HAP-1 (cell line): Measurements from ENCODE around the gene CPN1.
A peak's percentile ranks its signal among the peaks of the same experiment; 100 is the strongest.

Experiments used
- DNase-seq, 2 experiments: peaks; one replicate each; pipeline ENCODE4 v3.0.0-alpha.2; 2016 to 2020; ENCODE audit warnings: low spot score in 2 of 2
- H3K27me3 ChIP-seq: fragments of 250-450 bp; sonication (Bioruptor Pico); 2 replicates; pipeline ENCODE4 v1.5.1; 2020; ENCODE audit warnings: low read depth, mild to moderate bottlenecking, moderate library complexity
- H3K36me3 ChIP-seq: fragments of 250-450 bp; sonication (Bioruptor Pico); replicated peaks from 2 replicates; pipeline ENCODE4 v1.5.1; 2020; ENCODE audit warnings: mild to moderate bottlenecking
- H3K4me1 ChIP-seq: fragments of 250-450 bp; sonication (Bioruptor Pico); 2 replicates; pipeline ENCODE4 v1.5.1; 2020; ENCODE audit warnings: mild to moderate bottlenecking
- H3K4me3 ChIP-seq: fragments of 250-450 bp; sonication (Bioruptor Pico); 2 replicates; pipeline ENCODE4 v1.5.1; 2020; ENCODE audit warnings: mild to moderate bottlenecking, moderate library complexity
- H3K9me3 ChIP-seq: fragments of 250-450 bp; sonication (Bioruptor Pico); 2 replicates; pipeline ENCODE4 v1.5.1; 2020; ENCODE audit warnings: mild to moderate bottlenecking, moderate library complexity
- in situ Hi-C: fragments of 300-500 bp; cut with MboI; formaldehyde crosslinking; loops from 3 replicates; pipeline ENCODE4 v1.14.3; 2020; ENCODE audit warnings: low sequenced_read_pairs, inconsistent platforms, mixed read lengths

The CPN1 gene

DNA sequence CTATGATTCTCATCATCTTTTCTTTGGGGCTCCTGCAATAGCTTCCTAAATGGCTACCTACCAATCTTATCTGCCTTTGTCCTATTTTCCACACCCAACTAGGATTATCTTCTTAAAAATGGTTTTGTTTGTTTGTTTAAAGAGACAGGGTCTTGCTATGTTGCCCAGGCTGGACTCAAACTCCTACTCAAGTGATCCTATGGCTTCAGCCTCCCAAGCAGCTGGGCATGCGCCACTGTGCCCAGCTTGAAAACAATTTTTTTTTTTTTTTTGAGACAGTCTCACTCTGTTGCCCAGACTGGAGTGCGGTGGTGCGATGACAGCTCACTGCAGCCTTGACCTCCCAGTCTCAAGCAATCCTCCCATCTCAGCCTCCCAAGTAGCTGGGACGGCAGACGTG, 86.9 kb downstream of the CPN1 start:
- H3K4me3 ChIP-seq, result no peak overlapping the region
- H3K36me3 ChIP-seq, result no peaks in the 10 kb centered on the region
- in situ Hi-C loops, result no loop called here
- no peaks in the 10 kb centered on the region for H3K9me3 ChIP-seq
- peaks cover 16% of the 10 kb centered on the region for H3K4me1 ChIP-seq
- no peak for DNase-seq
- H3K27me3 ChIP-seq, result no peaks in the 10 kb centered on the region

DNA sequence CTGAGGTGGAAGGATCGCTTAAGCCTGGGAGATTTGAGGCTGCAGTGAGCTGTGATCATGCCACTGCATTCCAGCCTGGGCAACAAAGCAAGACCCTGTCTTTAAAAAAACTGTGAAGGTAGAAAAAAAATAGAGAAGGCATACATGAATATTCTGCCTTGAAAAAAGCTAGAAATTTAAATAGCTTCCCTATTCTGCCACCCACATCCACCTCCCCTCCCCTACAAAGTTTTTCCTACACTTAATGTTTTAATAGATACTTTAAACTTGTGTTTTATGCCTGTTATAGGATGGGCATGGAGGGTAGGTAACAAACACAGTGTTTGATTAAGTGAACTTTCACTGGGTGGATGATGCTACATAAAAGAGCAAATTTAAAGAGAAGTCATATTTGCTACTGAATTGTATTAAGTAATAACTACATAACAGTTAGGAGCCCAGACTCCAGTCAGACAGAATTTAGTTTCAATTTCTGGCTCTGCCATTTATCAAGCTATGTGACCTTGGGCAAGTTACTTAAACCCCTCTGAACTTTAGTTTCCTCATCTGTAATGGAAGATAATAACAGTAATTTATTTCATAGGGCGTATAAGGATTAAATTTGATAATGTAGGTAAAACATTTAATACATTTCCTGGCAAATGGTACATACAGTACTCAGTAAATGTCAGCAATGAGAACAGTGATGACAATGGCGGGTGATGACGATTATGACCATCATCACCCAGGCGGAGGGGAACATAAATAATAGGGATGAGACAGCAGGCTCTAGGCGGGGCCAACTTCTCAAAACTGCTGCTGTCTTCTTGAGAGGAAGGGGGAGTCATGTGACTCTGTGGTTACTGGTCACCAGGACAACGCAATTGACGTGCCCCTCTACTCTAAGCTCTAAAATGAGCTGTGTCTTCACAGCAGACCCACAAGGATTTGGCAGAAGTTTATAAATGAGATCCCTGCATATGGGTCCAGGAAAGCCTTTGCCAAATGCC, 87.7 kb downstream of the CPN1 start:
- in situ Hi-C loops, result no loop called here
- H3K9me3 ChIP-seq, result no peaks in the 10 kb centered on the region
- H3K27me3 ChIP-seq, result no peaks in the 10 kb centered on the region
- H3K4me3 ChIP-seq, result no peak overlapping the region
- H3K4me1 ChIP-seq, result peaks cover 16% of the 10 kb centered on the region
- peak; percentile 50 to 71 for DNase-seq
- no peaks in the 10 kb centered on the region for H3K36me3 ChIP-seq
